ENCODE results near the gene DCBLD1. TPM values are rescaled to one million over a fixed set of nuclear protein-coding genes. Genes with fewer than 3 reads are reported as not detected.

DCBLD1 gene
- total RNA-seq = 22.7 and 28.5 TPM in 2 replicates

DNA sequence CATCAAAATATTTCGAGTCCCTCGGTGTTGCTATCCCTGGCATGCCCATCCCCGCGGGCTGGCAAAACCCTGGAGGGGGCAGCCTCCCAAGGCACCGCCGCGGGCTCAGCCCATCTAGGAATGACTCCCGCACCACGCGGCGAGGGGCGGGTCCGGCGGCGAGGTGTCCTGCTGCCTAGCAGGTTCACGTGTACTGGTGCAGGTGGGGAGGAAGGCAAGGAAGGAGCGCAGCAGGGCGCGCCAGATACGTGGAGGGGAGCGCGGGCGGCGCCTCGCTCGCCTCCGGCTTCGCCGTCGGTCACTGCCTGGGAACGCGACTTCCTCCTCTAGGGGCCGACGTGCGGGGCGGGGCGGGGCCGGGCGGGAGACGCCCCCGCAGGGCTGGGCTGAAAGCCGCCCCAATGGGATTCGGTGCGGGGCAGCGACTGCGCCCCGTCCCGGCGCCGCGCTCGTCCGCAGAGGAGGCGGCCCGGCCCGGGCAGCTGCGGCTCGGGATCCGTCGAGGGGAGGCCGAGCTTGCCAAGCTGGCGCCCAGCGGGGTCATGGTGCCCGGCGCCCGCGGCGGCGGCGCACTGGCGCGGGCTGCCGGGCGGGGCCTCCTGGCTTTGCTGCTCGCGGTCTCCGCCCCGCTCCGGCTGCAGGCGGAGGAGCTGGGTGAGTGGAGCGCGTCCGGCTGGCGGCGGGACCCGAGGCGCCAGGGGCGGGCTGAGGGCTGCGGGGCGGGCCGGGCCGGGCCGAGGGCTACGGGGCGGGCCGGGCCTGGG, at the start of gene DCBLD1:
TSS of gene DCBLD1 (plus strand) at position 435 of the 764 bp plus-strand sequence. CDS start at position 543, 108 bp downstream.

Small RNA genes within 50 kb of the gene (small RNA-seq; reads per million reads assigned to genes)
- not detected for gene RNU6-253P

Other genes with a start within 250 kb of the DCBLD1 start
- gene VGLL2, start 217.1 kb upstream of the DCBLD1 start, total RNA-seq = not detected in 2 replicates
- 2.5 and 3.7 TPM in 2 replicates for gene ROS1, start 56.7 kb upstream of the DCBLD1 start, total RNA-seq
- gene GOPC, start 119.8 kb downstream of the DCBLD1 start, total RNA-seq = 59.7 and 71.7 TPM in 2 replicates
- 29.2 and 34.6 TPM in 2 replicates for gene NUS1, start 192.8 kb downstream of the DCBLD1 start, total RNA-seq